ENCODE results near the gene LAPTM4A.
"Not testable (repeated sequence)": the region's sequence is repeated elsewhere in the genome, so short reads cannot be mapped to it uniquely, and the experiment has no call there.

Gene LAPTM4A

GRCh38 chr2:20080428-20080827 lies 29.0 kb upstream of the LAPTM4A start:
- H3K27me3 Mint-ChIP-seq (ENCODE audit: low read depth): no peaks in the 10 kb centered on the region
- H3K4me3 Mint-ChIP-seq: no peak overlapping the region
- H3K36me3 Mint-ChIP-seq (ENCODE audit: low read depth): no peaks in the 10 kb centered on the region
- H3K9me3 Mint-ChIP-seq: peaks cover 3% of the 10 kb centered on the region
- H3K27ac Mint-ChIP-seq: peak overlapping the region; percentile 79 to 88 (median 86)
- H3K4me1 Mint-ChIP-seq: peaks cover 31% of the 10 kb centered on the region
- TF ChIP-seq CTCF (IDR thresholded peaks at IDR 0.05; ENCODE audit: unreplicated experiment in 3 of 3): no peak

GRCh38 chr2:20079546-20080115 lies 28.2 kb upstream of the LAPTM4A start:
- H3K27me3 Mint-ChIP-seq (ENCODE audit: low read depth): no peaks in the 10 kb centered on the region
- H3K4me3 Mint-ChIP-seq: no peak overlapping the region
- no peaks in the 10 kb centered on the region for H3K36me3 Mint-ChIP-seq (ENCODE audit: low read depth)
- peak overlapping the region in 1 of 3 experiments; percentile 25 for H3K27ac Mint-ChIP-seq
- peaks cover 38% of the 10 kb centered on the region for H3K4me1 Mint-ChIP-seq
- H3K9me3 Mint-ChIP-seq: peaks cover 3% of the 10 kb centered on the region
- TF ChIP-seq CTCF (IDR thresholded peaks at IDR 0.05; ENCODE audit: unreplicated experiment in 3 of 3): no peak

- Mint-ChIP-seq H3K27ac (peak overlapping the region in 2 of 3 experiments; percentile 15 to 43), H3K27me3 (ENCODE audit: low read depth) (no peaks in the 10 kb centered on the region), H3K4me1 (peaks cover 55% of the 10 kb centered on the region), H3K9me3 (peaks cover 3% of the 10 kb centered on the region), H3K36me3 (ENCODE audit: low read depth) (no peaks in the 10 kb centered on the region), H3K4me3 (no peak overlapping the region)
- no peak for TF ChIP-seq CTCF (IDR thresholded peaks at IDR 0.05; ENCODE audit: unreplicated experiment in 3 of 3)
Measured at GRCh38 chr2:20077411-20077940, 26.0 kb upstream of the LAPTM4A start.

- Mint-ChIP-seq H3K27me3 (ENCODE audit: low read depth) (no peaks in the 10 kb centered on the region), H3K36me3 (ENCODE audit: low read depth) (no peaks in the 10 kb centered on the region), H3K4me1 (peaks cover 57% of the 10 kb centered on the region), H3K9me3 (peaks cover 3% of the 10 kb centered on the region), H3K27ac (peak overlapping the region in 2 of 3 experiments; percentile 15 to 43), H3K4me3 (no peak overlapping the region)
- TF ChIP-seq CTCF (IDR thresholded peaks at IDR 0.05; ENCODE audit: unreplicated experiment in 3 of 3): no peak
Measured at GRCh38 chr2:20076757-20077156, 25.3 kb upstream of the LAPTM4A start.

- peaks cover 3% of the 10 kb centered on the region for H3K9me3 Mint-ChIP-seq
- no peak overlapping the region for H3K4me3 Mint-ChIP-seq
- H3K27ac Mint-ChIP-seq: peak overlapping the region; percentile 32 to 99 (median 61)
- no peaks in the 10 kb centered on the region for H3K36me3 Mint-ChIP-seq (ENCODE audit: low read depth)
- no peak for TF ChIP-seq CTCF (IDR thresholded peaks at IDR 0.05; ENCODE audit: unreplicated experiment in 3 of 3)
- peaks cover 60% of the 10 kb centered on the region for H3K4me1 Mint-ChIP-seq
- H3K27me3 Mint-ChIP-seq (ENCODE audit: low read depth): no peaks in the 10 kb centered on the region
Measured at GRCh38 chr2:20074901-20075300, 23.5 kb upstream of the LAPTM4A start.

- not testable (repeated sequence) for H3K9me3 Mint-ChIP-seq; H3K27me3 Mint-ChIP-seq (ENCODE audit: low read depth); H3K36me3 Mint-ChIP-seq (ENCODE audit: low read depth); H3K4me3 Mint-ChIP-seq
- peak overlapping the region; percentile 98 to 99 (median 99) for H3K27ac Mint-ChIP-seq
- H3K4me1 Mint-ChIP-seq: peaks cover 62% of the 10 kb centered on the region
Measured at GRCh38 chr2:20074046-20074648, 22.7 kb upstream of the LAPTM4A start.
